Fibroblast of lung (primary cell): ENCODE results near the gene WDR13. TPM values are rescaled to one million over a fixed set of nuclear protein-coding genes. Genes with fewer than 3 reads are reported as not detected.

Source experiments
- DNase-seq, 2 donors: peaks; one replicate each; pipeline versions ENCODE4 v3.0.0 to v3.0.0-alpha.2; 2010; ENCODE audit warnings: low read depth in 2 of 2
- H2AFZ ChIP-seq: 2 replicates; pipeline ENCODE4 v1.5.1; 2012; ENCODE audit warnings: low read length, control low read depth, inconsistent platforms
- H3K27ac ChIP-seq: 2 replicates; pipeline ENCODE4 v1.5.1; 2011; ENCODE audit warnings: low read length, control low read depth; ENCODE audit not compliant: insufficient read depth
- H3K27me3 ChIP-seq: 2 replicates; pipeline ENCODE4 v1.5.1; 2011; ENCODE audit warnings: mild to moderate bottlenecking, low read length; ENCODE audit not compliant: control insufficient read depth, insufficient read depth
- H3K36me3 ChIP-seq: 2 replicates; pipeline ENCODE4 v1.5.1; 2011; ENCODE audit warnings: low read length; ENCODE audit not compliant: control insufficient read depth, insufficient read depth
- H3K4me1 ChIP-seq: 2 replicates; pipeline ENCODE4 v1.5.1; 2011; ENCODE audit warnings: low read length; ENCODE audit not compliant: control insufficient read depth, insufficient read depth; ENCODE audit errors: extremely low read depth
- H3K4me2 ChIP-seq: 2 replicates; pipeline ENCODE4 v1.5.1; 2011; ENCODE audit warnings: low read length, control low read depth; ENCODE audit not compliant: insufficient read depth; ENCODE audit errors: extremely low read depth
- H3K4me3 ChIP-seq, 4 experiments: fragments of 200-600 bp in 1 of 4; sonication (generic) in 1 of 4; replicated peaks in 1 of 4; 2 replicates each; pipeline ENCODE4 v1.5.1; 2011 to 2016; ENCODE audit warnings: low read length in 4 of 4, low read depth in 3 of 4, mild to moderate bottlenecking in 3 of 4, control low read depth in 2 of 4, inconsistent platforms in 1 of 4, mixed read lengths in 1 of 4; ENCODE audit not compliant: insufficient read depth in 1 of 4; ENCODE audit errors: control extremely low read depth in 1 of 4
- H3K79me2 ChIP-seq: 2 replicates; pipeline ENCODE4 v1.5.1; 2012; ENCODE audit warnings: mild to moderate bottlenecking, low read length, inconsistent platforms; ENCODE audit not compliant: control insufficient read depth, insufficient read depth
- H3K9ac ChIP-seq: 2 replicates; pipeline ENCODE4 v1.5.1; 2011; ENCODE audit warnings: mild to moderate bottlenecking, low read length, control low read depth; ENCODE audit not compliant: insufficient read depth
- H3K9me3 ChIP-seq: 2 replicates; pipeline ENCODE4 v1.5.1; 2012; ENCODE audit warnings: low read depth, low read length; ENCODE audit not compliant: control insufficient read depth, insufficient read depth
- H4K20me1 ChIP-seq: 2 replicates; pipeline ENCODE4 v1.5.1; 2011; ENCODE audit warnings: low read length; ENCODE audit not compliant: control insufficient read depth, insufficient read depth; ENCODE audit errors: extremely low read depth
- CTCF ChIP-seq, 2 donors: IDR thresholded peaks in 1 of 2; conservative IDR thresholded peaks in 1 of 2; 1 replicate in 1 of 2; 2 replicates in 1 of 2; pipeline ENCODE4 v1.5.1; 2011 to 2012; ENCODE audit warnings: low read length in 2 of 2, control low read depth in 1 of 2, inconsistent platforms in 1 of 2, low read depth in 1 of 2, mild to moderate bottlenecking in 1 of 2
- EZH2 ChIP-seq: IDR thresholded peaks from 2 replicates; pipeline ENCODE4 v1.5.1; 2012; ENCODE audit warnings: low read length, control low read depth, mild to moderate bottlenecking; ENCODE audit errors: missing control alignments
- polyA plus RNA-seq, 2 donors: library from polyadenylated mRNA; depleted of rRNA in 1 of 2; stranded (reverse) in 1 of 2; unstranded in 1 of 2; fragments of >200 nt; gene quantifications; 2 replicates each; pipeline ENCODE4 v1.2.1, GENCODE V29; 2011 to 2012; ENCODE audit warnings: missing spikeins in 1 of 2
- total RNA-seq: library from RNA; depleted of rRNA; stranded (reverse); fragments of >200 nt; gene quantifications from 2 replicates; pipeline ENCODE4 v1.2.1, GENCODE V29; 2014

The WDR13 gene
- total and polyA plus RNA-seq, 2 donors (not counting 1 experiment from before 2014, with no cell fraction given) = 41.2 to 99.7 TPM

DNA sequence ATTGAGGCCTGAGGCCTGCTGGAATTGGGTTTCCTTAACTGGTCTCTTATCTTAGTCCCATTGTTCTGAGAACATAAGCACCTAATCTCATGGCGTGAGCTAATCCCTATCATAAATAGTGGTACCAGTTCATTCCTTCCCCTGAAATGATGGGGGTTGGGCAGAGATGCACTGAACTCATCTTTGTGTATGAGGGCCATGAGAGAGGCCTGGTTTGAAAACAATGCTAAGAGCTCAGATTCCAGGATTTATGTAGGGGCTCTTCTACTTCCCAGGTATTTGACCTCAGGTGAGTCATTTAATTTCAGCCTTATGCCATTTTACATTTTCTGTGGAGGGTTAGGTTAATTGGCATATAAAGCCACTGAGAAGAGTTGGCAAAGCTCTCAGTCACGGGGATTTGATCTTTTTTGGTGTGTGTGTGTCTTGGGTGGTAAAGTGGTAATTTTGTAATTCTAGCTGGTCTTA, 18.6 kb upstream of the WDR13 start:
- H2AFZ ChIP-seq = no peak overlapping the region
- H4K20me1 ChIP-seq = no peaks in the 10 kb centered on the region
- H3K9me3 ChIP-seq = no peaks in the 10 kb centered on the region
- H3K79me2 ChIP-seq = peaks cover 25% of the 10 kb centered on the region
- no peak for DNase-seq
- H3K27me3 ChIP-seq = no peaks in the 10 kb centered on the region
- H3K4me1 ChIP-seq = peaks cover 2% of the 10 kb centered on the region
- no peak overlapping the region for H3K4me3 ChIP-seq
- H3K36me3 ChIP-seq = peaks cover 13% of the 10 kb centered on the region
- no peak overlapping the region for H3K9ac ChIP-seq
- TF ChIP-seq EZH2 (no peak), CTCF (conservative IDR thresholded peaks at IDR 0.05 in 1 of 2, IDR thresholded peaks at IDR 0.05 in 1 of 2; ENCODE audit: low read depth in 1 of 2, low read length in 2 of 2) (no peak)
- no peak overlapping the region for H3K4me2 ChIP-seq
- H3K27ac ChIP-seq = no peak overlapping the region

GRCh38 chrX:48579259-48579658, 18.0 kb upstream of the WDR13 start:
- H3K27me3 ChIP-seq = no peaks in the 10 kb centered on the region
- H3K36me3 ChIP-seq = peaks cover 13% of the 10 kb centered on the region
- no peak overlapping the region for H2AFZ ChIP-seq

GRCh38 chrX:48580662-48581061, 16.6 kb upstream of the WDR13 start:
- Histone ChIP-seq H4K20me1 (no peaks in the 10 kb centered on the region), H3K4me1 (no peaks in the 10 kb centered on the region), H3K4me3 (no peak overlapping the region), H3K4me2 (no peak overlapping the region), H3K36me3 (peaks cover 10% of the 10 kb centered on the region), H3K79me2 (peaks cover 14% of the 10 kb centered on the region), H3K27me3 (no peaks in the 10 kb centered on the region), H3K9ac (no peak overlapping the region), H3K9me3 (no peaks in the 10 kb centered on the region), H2AFZ (no peak overlapping the region), H3K27ac (no peak overlapping the region)
- no peak for TF ChIP-seq CTCF (conservative IDR thresholded peaks at IDR 0.05 in 1 of 2, IDR thresholded peaks at IDR 0.05 in 1 of 2; ENCODE audit: low read depth in 1 of 2, low read length in 2 of 2)
- TF ChIP-seq EZH2 = no peak
- DNase-seq = no peak

More at GRCh38 chrX:48579259-48579658, 18.0 kb upstream of the WDR13 start:
- DNase-seq = no peak
- no peak overlapping the region for H3K27ac ChIP-seq
- peaks cover 25% of the 10 kb centered on the region for H3K79me2 ChIP-seq
- peaks cover 2% of the 10 kb centered on the region for H3K4me1 ChIP-seq
- H3K9me3 ChIP-seq = no peaks in the 10 kb centered on the region
- no peaks in the 10 kb centered on the region for H4K20me1 ChIP-seq
- H3K9ac ChIP-seq = no peak overlapping the region
- no peak overlapping the region for H3K4me3 ChIP-seq
- no peak overlapping the region for H3K4me2 ChIP-seq
- no peak for TF ChIP-seq EZH2
- TF ChIP-seq CTCF (conservative IDR thresholded peaks at IDR 0.05 in 1 of 2, IDR thresholded peaks at IDR 0.05 in 1 of 2; ENCODE audit: low read depth in 1 of 2, low read length in 2 of 2) = no peak
